ENCODE data around the gene ANKRD16. TPM values are rescaled to one million over a fixed set of nuclear protein-coding genes. Genes with fewer than 3 reads are reported as not detected.

ANKRD16 gene
- polyA plus RNA-seq, 1 donor from 2014 or later: 14.2 TPM

DNA sequence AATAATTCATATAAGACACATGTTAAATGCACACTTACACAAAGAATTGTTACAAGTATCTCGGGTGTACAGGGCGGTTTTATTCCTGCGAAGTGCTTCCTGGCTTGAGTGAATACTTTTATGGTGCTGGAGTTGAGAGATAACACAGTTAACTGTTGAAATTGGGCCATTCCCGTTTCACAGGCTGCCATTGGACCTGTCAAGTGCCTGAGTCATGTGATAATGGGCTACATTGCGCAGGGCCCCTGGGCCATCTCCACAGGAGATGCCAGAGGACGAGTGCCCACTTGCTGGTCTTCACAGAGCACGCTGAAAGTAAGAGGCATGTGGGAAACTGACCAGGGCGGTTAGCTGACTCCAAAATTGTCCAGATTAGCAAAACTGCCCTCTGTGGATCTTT lies 5.2 kb upstream of the ANKRD16 start:
- no peak overlapping the region for H3K9ac ChIP-seq (ENCODE audit: low read length)
- H3K4me2 ChIP-seq (ENCODE audit: low read length): no peak overlapping the region
- no peaks in the 10 kb centered on the region for H3F3A ChIP-seq (ENCODE audit: insufficient read depth, low read length, poor library complexity, severe bottlenecking)
- no peaks in the 10 kb centered on the region for H3K9me3 ChIP-seq (ENCODE audit: low read length)
- no peak overlapping the region for H3K4me3 ChIP-seq (ENCODE audit: low read length)
- H4K20me1 ChIP-seq (ENCODE audit: insufficient read depth): no peaks in the 10 kb centered on the region
- peaks cover 49% of the 10 kb centered on the region for H3K79me2 ChIP-seq (replicated peaks; ENCODE audit: insufficient read depth, low read length)
- no peak overlapping the region for H2AFZ ChIP-seq (ENCODE audit: low read depth, low read length)
- H3K9me2 ChIP-seq (ENCODE audit: insufficient read depth, low read length): no peaks in the 10 kb centered on the region
- peaks cover 16% of the 10 kb centered on the region for H3K36me3 ChIP-seq (ENCODE audit: insufficient read depth, low read length)
- no peaks in the 10 kb centered on the region for H3K27me3 ChIP-seq (ENCODE audit: insufficient read depth, low read depth, low read length)
- TF ChIP-seq EZH2 (IDR thresholded peaks at IDR 0.05; ENCODE audit: borderline replicate concordance, insufficient read depth, low read length, poor library complexity, severe bottlenecking) (no peak), POLR2AphosphoS5 (IDR thresholded peaks at IDR 0.05) (no peak), RAD21 (conservative IDR thresholded peaks at IDR 0.05) (no peak), MXI1 (conservative IDR thresholded peaks at IDR 0.05; ENCODE audit: poor library complexity, severe bottlenecking) (no peak), TAF1 (IDR thresholded peaks at IDR 0.05; ENCODE audit: low read depth) (no peak), EP300 (conservative IDR thresholded peaks at IDR 0.05; ENCODE audit: poor library complexity, severe bottlenecking) (no peak), SMC3 (conservative IDR thresholded peaks at IDR 0.05; ENCODE audit: poor library complexity) (no peak)
- TF ChIP-seq, protein P1, sequence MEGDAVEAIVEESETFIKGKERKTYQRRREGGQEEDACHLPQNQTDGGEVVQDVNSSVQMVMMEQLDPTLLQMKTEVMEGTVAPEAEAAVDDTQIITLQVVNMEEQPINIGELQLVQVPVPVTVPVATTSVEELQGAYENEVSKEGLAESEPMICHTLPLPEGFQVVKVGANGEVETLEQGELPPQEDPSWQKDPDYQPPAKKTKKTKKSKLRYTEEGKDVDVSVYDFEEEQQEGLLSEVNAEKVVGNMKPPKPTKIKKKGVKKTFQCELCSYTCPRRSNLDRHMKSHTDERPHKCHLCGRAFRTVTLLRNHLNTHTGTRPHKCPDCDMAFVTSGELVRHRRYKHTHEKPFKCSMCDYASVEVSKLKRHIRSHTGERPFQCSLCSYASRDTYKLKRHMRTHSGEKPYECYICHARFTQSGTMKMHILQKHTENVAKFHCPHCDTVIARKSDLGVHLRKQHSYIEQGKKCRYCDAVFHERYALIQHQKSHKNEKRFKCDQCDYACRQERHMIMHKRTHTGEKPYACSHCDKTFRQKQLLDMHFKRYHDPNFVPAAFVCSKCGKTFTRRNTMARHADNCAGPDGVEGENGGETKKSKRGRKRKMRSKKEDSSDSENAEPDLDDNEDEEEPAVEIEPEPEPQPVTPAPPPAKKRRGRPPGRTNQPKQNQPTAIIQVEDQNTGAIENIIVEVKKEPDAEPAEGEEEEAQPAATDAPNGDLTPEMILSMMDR (IDR thresholded peaks at IDR 0.05; ENCODE audit: poor library complexity, severe bottlenecking): no peak
- TF ChIP-seq, protein P2, sequence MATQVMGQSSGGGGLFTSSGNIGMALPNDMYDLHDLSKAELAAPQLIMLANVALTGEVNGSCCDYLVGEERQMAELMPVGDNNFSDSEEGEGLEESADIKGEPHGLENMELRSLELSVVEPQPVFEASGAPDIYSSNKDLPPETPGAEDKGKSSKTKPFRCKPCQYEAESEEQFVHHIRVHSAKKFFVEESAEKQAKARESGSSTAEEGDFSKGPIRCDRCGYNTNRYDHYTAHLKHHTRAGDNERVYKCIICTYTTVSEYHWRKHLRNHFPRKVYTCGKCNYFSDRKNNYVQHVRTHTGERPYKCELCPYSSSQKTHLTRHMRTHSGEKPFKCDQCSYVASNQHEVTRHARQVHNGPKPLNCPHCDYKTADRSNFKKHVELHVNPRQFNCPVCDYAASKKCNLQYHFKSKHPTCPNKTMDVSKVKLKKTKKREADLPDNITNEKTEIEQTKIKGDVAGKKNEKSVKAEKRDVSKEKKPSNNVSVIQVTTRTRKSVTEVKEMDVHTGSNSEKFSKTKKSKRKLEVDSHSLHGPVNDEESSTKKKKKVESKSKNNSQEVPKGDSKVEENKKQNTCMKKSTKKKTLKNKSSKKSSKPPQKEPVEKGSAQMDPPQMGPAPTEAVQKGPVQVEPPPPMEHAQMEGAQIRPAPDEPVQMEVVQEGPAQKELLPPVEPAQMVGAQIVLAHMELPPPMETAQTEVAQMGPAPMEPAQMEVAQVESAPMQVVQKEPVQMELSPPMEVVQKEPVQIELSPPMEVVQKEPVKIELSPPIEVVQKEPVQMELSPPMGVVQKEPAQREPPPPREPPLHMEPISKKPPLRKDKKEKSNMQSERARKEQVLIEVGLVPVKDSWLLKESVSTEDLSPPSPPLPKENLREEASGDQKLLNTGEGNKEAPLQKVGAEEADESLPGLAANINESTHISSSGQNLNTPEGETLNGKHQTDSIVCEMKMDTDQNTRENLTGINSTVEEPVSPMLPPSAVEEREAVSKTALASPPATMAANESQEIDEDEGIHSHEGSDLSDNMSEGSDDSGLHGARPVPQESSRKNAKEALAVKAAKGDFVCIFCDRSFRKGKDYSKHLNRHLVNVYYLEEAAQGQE (IDR thresholded peaks at IDR 0.05; ENCODE audit: borderline replicate concordance): no peak
- no peak overlapping the region for H3K27ac ChIP-seq (ENCODE audit: low read length)

DNA sequence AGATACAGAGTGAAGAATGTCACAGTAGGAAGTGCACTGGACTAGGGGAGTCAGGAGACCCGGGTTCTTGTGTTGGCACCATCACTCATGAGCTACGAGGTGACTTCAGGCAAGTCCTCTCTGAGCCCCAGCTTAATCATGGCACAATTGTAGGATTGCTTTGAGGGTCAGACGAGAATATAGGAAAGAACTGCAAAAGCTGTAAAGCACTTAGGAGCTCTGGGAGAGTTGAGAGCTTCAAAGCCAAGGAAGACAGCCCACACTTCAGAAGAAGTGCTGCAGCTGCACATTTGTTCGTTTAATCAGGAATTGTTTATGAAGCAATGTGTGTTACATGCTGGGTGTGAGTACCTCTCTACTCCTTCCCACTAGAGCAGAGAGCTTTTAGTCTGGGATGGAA lies 4.7 kb upstream of the ANKRD16 start:
- Histone ChIP-seq H3K4me2 (ENCODE audit: low read length) (no peak overlapping the region), H3K79me2 (replicated peaks; ENCODE audit: insufficient read depth, low read length) (peaks cover 49% of the 10 kb centered on the region), H3K9ac (ENCODE audit: low read length) (no peak overlapping the region), H2AFZ (ENCODE audit: low read depth, low read length) (no peak overlapping the region), H3K27ac (ENCODE audit: low read length) (no peak overlapping the region), H3K27me3 (ENCODE audit: insufficient read depth, low read depth, low read length) (no peaks in the 10 kb centered on the region), H4K20me1 (ENCODE audit: insufficient read depth) (no peaks in the 10 kb centered on the region), H3K9me3 (ENCODE audit: low read length) (no peaks in the 10 kb centered on the region), H3K36me3 (ENCODE audit: insufficient read depth, low read length) (peaks cover 16% of the 10 kb centered on the region), H3F3A (ENCODE audit: insufficient read depth, low read length, poor library complexity, severe bottlenecking) (no peaks in the 10 kb centered on the region), H3K4me3 (ENCODE audit: low read length) (no peak overlapping the region), H3K9me2 (ENCODE audit: insufficient read depth, low read length) (no peaks in the 10 kb centered on the region)
- TF ChIP-seq MXI1 (conservative IDR thresholded peaks at IDR 0.05; ENCODE audit: poor library complexity, severe bottlenecking): no peak
- TF ChIP-seq SMC3 (conservative IDR thresholded peaks at IDR 0.05; ENCODE audit: poor library complexity): no peak
- TF ChIP-seq EP300 (conservative IDR thresholded peaks at IDR 0.05; ENCODE audit: poor library complexity, severe bottlenecking): no peak
- TF ChIP-seq, protein P2 (IDR thresholded peaks at IDR 0.05; ENCODE audit: borderline replicate concordance): no peak
- no peak for TF ChIP-seq POLR2AphosphoS5 (IDR thresholded peaks at IDR 0.05)
- no peak for TF ChIP-seq RAD21 (conservative IDR thresholded peaks at IDR 0.05)
- TF ChIP-seq, protein P1 (IDR thresholded peaks at IDR 0.05; ENCODE audit: poor library complexity, severe bottlenecking): no peak
- no peak for TF ChIP-seq TAF1 (IDR thresholded peaks at IDR 0.05; ENCODE audit: low read depth)
- TF ChIP-seq EZH2 (IDR thresholded peaks at IDR 0.05; ENCODE audit: borderline replicate concordance, insufficient read depth, low read length, poor library complexity, severe bottlenecking): no peak
